Measurements from ENCODE around the gene FBXW11.

GRCh38 chr5:172051643-172052339, 45.4 kb upstream of the FBXW11 start:
- TF ChIP-seq CTCF (IDR thresholded peaks at IDR 0.05): peak in 4 of 6 experiments; percentile 4 to 31 (median 25)
- no peak for TF ChIP-seq POLR2A (IDR thresholded peaks at IDR 0.05)

Data from thyroid gland (tissue), 4 donors.